Natural killer cell treated with Interleukin-12 subunit alpha and Interleukin-12 subunit beta and Interleukin-15 and Interleukin-18, amount 100 ng/mL, for 72 hours (primary cell): Measurements from ENCODE around the gene ARHGAP23. TPM values are rescaled to one million over a fixed set of nuclear protein-coding genes. Genes with fewer than 3 reads are reported as not detected.
"Not testable (repeated sequence)": the region's sequence is repeated elsewhere in the genome, so short reads cannot be mapped to it uniquely, and the experiment has no call there.

Experiments
- ATAC-seq, 2 donors: fragments of 150-1000 bp; cut with Tn5 transposase in 1 of 2; sonication (Bioruptor Pico), chemical (Tn5 transposase) in 1 of 2; 2 replicates each; pipeline ENCODE4 v1.10.0; 2021
- DNase-seq: peaks from one replicate; pipeline ENCODE4 v3.0.0; 2022; ENCODE audit warnings: low spot score
- H3K27ac Mint-ChIP-seq, 2 donors: 1 replicate in 1 of 2; 2 replicates in 1 of 2; pipeline ENCODE4 v1.8.0; 2022; ENCODE audit warnings: mixed read lengths in 2 of 2, mild to moderate bottlenecking in 1 of 2, moderate library complexity in 1 of 2
- H3K27me3 Mint-ChIP-seq, 2 donors: 1 replicate in 1 of 2; 2 replicates in 1 of 2; pipeline ENCODE4 v1.8.0; 2022; ENCODE audit warnings: mixed read lengths in 2 of 2
- H3K36me3 Mint-ChIP-seq: one replicate; pipeline ENCODE4 v1.8.0; 2022; ENCODE audit warnings: mixed read lengths
- H3K4me1 Mint-ChIP-seq, 2 donors: 1 replicate in 1 of 2; 2 replicates in 1 of 2; pipeline ENCODE4 v1.8.0; 2022; ENCODE audit warnings: low read depth in 2 of 2, mixed read lengths in 2 of 2, mild to moderate bottlenecking in 1 of 2
- H3K4me3 Mint-ChIP-seq: one replicate; pipeline ENCODE4 v1.8.0; 2022; ENCODE audit warnings: mixed read lengths
- H3K9me3 Mint-ChIP-seq: 2 replicates; pipeline ENCODE4 v1.8.0; 2022; ENCODE audit warnings: mixed read lengths
- total RNA-seq, 2 donors: library from RNA; stranded (reverse); gene quantifications; one replicate each; pipeline ENCODE4 v1.2.3, GENCODE V29; 2022

The ARHGAP23 gene
- total RNA-seq, 2 donors from 2014 or later = 0.55 to 2.9 TPM

GRCh38 chr17:38507921-38508569 is 79.8 kb downstream of the ARHGAP23 start:
- Mint-ChIP-seq H3K4me1 (peaks cover 7 to 11% of the 10 kb centered on the region in 2 donors), H3K4me3 (peak overlapping the region; percentile 24), H3K9me3 (no peaks in the 10 kb centered on the region), H3K27ac (no peak overlapping the region), H3K27me3 (peaks cover 26 to 37% of the 10 kb centered on the region in 2 donors), H3K36me3 (no peaks in the 10 kb centered on the region)
- DNase-seq (no peak), ATAC-seq (no peak)

- H3K4me1 Mint-ChIP-seq = peaks cover 7 to 11% of the 10 kb centered on the region in 2 donors
- H3K27ac Mint-ChIP-seq = no peak overlapping the region
- peak overlapping the region; percentile 24 for H3K4me3 Mint-ChIP-seq
- DNase-seq (no peak), ATAC-seq (no peak)
- H3K9me3 Mint-ChIP-seq = no peaks in the 10 kb centered on the region
- no peaks in the 10 kb centered on the region for H3K36me3 Mint-ChIP-seq
- H3K27me3 Mint-ChIP-seq = peaks cover 26 to 37% of the 10 kb centered on the region in 2 donors
Measured at GRCh38 chr17:38508570-38508950, 80.3 kb downstream of the ARHGAP23 start.

GRCh38 chr17:38508954-38509771 is 80.9 kb downstream of the ARHGAP23 start:
- ATAC-seq = peak; percentile 66 to 80
- peak; percentile 69 for DNase-seq
- Mint-ChIP-seq H3K4me1 (peaks cover 7 to 11% of the 10 kb centered on the region in 2 donors), H3K27ac (peak overlapping the region in 1 of 2 donors; percentile 47), H3K36me3 (no peaks in the 10 kb centered on the region), H3K4me3 (peak overlapping the region; percentile 81), H3K9me3 (no peaks in the 10 kb centered on the region), H3K27me3 (peaks cover 26 to 37% of the 10 kb centered on the region in 2 donors)

GRCh38 chr17:38509772-38510420 is 81.6 kb downstream of the ARHGAP23 start:
- ATAC-seq (peak; percentile 34 to 35), DNase-seq (no peak)
- Mint-ChIP-seq H3K4me3 (peak overlapping the region; percentile 81), H3K27me3 (peaks cover 26 to 37% of the 10 kb centered on the region in 2 donors), H3K9me3 (no peaks in the 10 kb centered on the region), H3K27ac (peak overlapping the region in 1 of 2 donors; percentile 47), H3K4me1 (peaks cover 7 to 11% of the 10 kb centered on the region in 2 donors), H3K36me3 (no peaks in the 10 kb centered on the region)

- H3K4me1 Mint-ChIP-seq = peaks cover 7 to 11% of the 10 kb centered on the region in 2 donors
- no peaks in the 10 kb centered on the region for H3K36me3 Mint-ChIP-seq
- no peak overlapping the region for H3K27ac Mint-ChIP-seq
- ATAC-seq = peak; percentile 32 to 61
- peaks cover 26 to 42% of the 10 kb centered on the region in 2 donors for H3K27me3 Mint-ChIP-seq
- peak overlapping the region; percentile 6 for H3K4me3 Mint-ChIP-seq
- DNase-seq = no peak
- H3K9me3 Mint-ChIP-seq = no peaks in the 10 kb centered on the region
Measured at GRCh38 chr17:38510421-38511149, 82.3 kb downstream of the ARHGAP23 start.

- Mint-ChIP-seq H3K4me3 (peak overlapping the region; percentile 6), H3K36me3 (no peaks in the 10 kb centered on the region), H3K27me3 (peaks cover 26 to 42% of the 10 kb centered on the region in 2 donors), H3K4me1 (peaks cover 7 to 11% of the 10 kb centered on the region in 2 donors), H3K27ac (no peak overlapping the region), H3K9me3 (no peaks in the 10 kb centered on the region)
- no peak for ATAC-seq
- no peak for DNase-seq
Measured at GRCh38 chr17:38511150-38512108, 83.2 kb downstream of the ARHGAP23 start.

GRCh38 chr17:38512473-38513058 is 84.3 kb downstream of the ARHGAP23 start:
- Mint-ChIP-seq H3K36me3 (no peaks in the 10 kb centered on the region), H3K27ac (no peak overlapping the region), H3K4me1 (peaks cover 7 to 11% of the 10 kb centered on the region in 2 donors)

GRCh38 chr17:38526526-38526925 is 98.3 kb downstream of the ARHGAP23 start:
- H3K4me1 Mint-ChIP-seq, H3K4me3 Mint-ChIP-seq, H3K27ac Mint-ChIP-seq, H3K36me3 Mint-ChIP-seq, ATAC-seq, DNase-seq, H3K9me3 Mint-ChIP-seq: not testable (repeated sequence)
- H3K27me3 Mint-ChIP-seq = peaks cover 0 to 11% of the 10 kb centered on the region in 2 donors

More at GRCh38 chr17:38512473-38513058, 84.3 kb downstream of the ARHGAP23 start:
- Mint-ChIP-seq H3K27me3 (peaks cover 26 to 40% of the 10 kb centered on the region in 2 donors), H3K9me3 (no peaks in the 10 kb centered on the region), H3K4me3 (no peak overlapping the region)
- DNase-seq (no peak), ATAC-seq (no peak)

GRCh38 chr17:38528141-38528540 is 99.9 kb downstream of the ARHGAP23 start:
- not testable (repeated sequence) for H3K36me3 Mint-ChIP-seq, ATAC-seq, H3K4me3 Mint-ChIP-seq

GRCh38 chr17:38530856-38531255 is 102.6 kb downstream of the ARHGAP23 start:
- H3K9me3 Mint-ChIP-seq, H3K4me3 Mint-ChIP-seq, H3K4me1 Mint-ChIP-seq, H3K36me3 Mint-ChIP-seq, ATAC-seq, DNase-seq, H3K27ac Mint-ChIP-seq: not testable (repeated sequence)
- H3K27me3 Mint-ChIP-seq = peaks cover 5 to 17% of the 10 kb centered on the region in 2 donors

More at GRCh38 chr17:38528141-38528540, 99.9 kb downstream of the ARHGAP23 start:
- H3K27ac Mint-ChIP-seq, H3K9me3 Mint-ChIP-seq, H3K4me1 Mint-ChIP-seq, DNase-seq: not testable (repeated sequence)
- peaks cover 0 to 13% of the 10 kb centered on the region in 2 donors for H3K27me3 Mint-ChIP-seq

GRCh38 chr17:38531761-38532160 is 103.5 kb downstream of the ARHGAP23 start:
- not testable (repeated sequence) for ATAC-seq, DNase-seq, H3K4me3 Mint-ChIP-seq, H3K9me3 Mint-ChIP-seq, H3K4me1 Mint-ChIP-seq, H3K27ac Mint-ChIP-seq, H3K36me3 Mint-ChIP-seq
- peaks cover 13 to 21% of the 10 kb centered on the region in 2 donors for H3K27me3 Mint-ChIP-seq

GRCh38 chr17:38532451-38532850 is 104.2 kb downstream of the ARHGAP23 start:
- H3K4me1 Mint-ChIP-seq = no peaks in the 10 kb centered on the region
- H3K4me3 Mint-ChIP-seq = no peak overlapping the region
- H3K36me3 Mint-ChIP-seq = no peaks in the 10 kb centered on the region
- DNase-seq (no peak), ATAC-seq (no peak)
- no peaks in the 10 kb centered on the region for H3K9me3 Mint-ChIP-seq
- H3K27me3 Mint-ChIP-seq = peaks cover 13 to 21% of the 10 kb centered on the region in 2 donors
- H3K27ac Mint-ChIP-seq = no peak overlapping the region
